K562 (cell line): Measurements from ENCODE around the gene SLC15A3. TPM values are rescaled to one million over a fixed set of nuclear protein-coding genes. Genes with fewer than 3 reads are reported as not detected.

ENCODE experiments used
- CEBPB ChIP-seq: fragments of 450-650 bp; IDR thresholded peaks from 2 replicates; pipeline ENCODE4 v1.6.1; 2016; ENCODE audit warnings: missing genetic modification characterization, missing compliant biosample characterization
- DPF2 ChIP-seq: fragments of 450-650 bp; IDR thresholded peaks from 2 replicates; pipeline ENCODE4 v1.6.1; 2016
- EWSR1 ChIP-seq: fragments of 450-650 bp; IDR thresholded peaks from 2 replicates; pipeline ENCODE4 v1.6.1; 2018; ENCODE audit warnings: borderline replicate concordance, mild to moderate bottlenecking, low read depth, moderate library complexity; ENCODE audit not compliant: partially characterized antibody
- HNRNPL ChIP-seq: fragments of 200-400 bp; formaldehyde crosslinking; IDR thresholded peaks from 2 replicates; pipeline ENCODE4 v1.6.1; 2017; ENCODE audit warnings: low read depth, mild to moderate bottlenecking, low read length
- HNRNPLL ChIP-seq: fragments of 200-400 bp; formaldehyde crosslinking; IDR thresholded peaks from 2 replicates; pipeline ENCODE4 v1.6.1; 2017; ENCODE audit warnings: low read length, low read depth, mild to moderate bottlenecking; ENCODE audit not compliant: poor library complexity, severe bottlenecking
- LARP7 ChIP-seq: fragments of 450-650 bp; IDR thresholded peaks from 2 replicates; pipeline ENCODE4 v1.6.1; 2016
- MAZ ChIP-seq, 2 experiments: fragments of 450-650 bp in 1 of 2; sonication (generic) in 1 of 2; formaldehyde crosslinking; IDR thresholded peaks in 1 of 2; conservative IDR thresholded peaks in 1 of 2; 2 replicates each; pipeline versions ENCODE4 v1.4.0 to v1.5.0; 2020; ENCODE audit warnings: mild to moderate bottlenecking in 1 of 2, missing genetic modification reagents in 1 of 2
- MCM3 ChIP-seq: fragments of 450-650 bp; IDR thresholded peaks from 2 replicates; pipeline ENCODE4 v1.6.1; 2016
- PYGO2 ChIP-seq: fragments of 450-650 bp; IDR thresholded peaks from 2 replicates; pipeline ENCODE4 v1.6.1; 2016; ENCODE audit warnings: mild to moderate bottlenecking, missing genetic modification characterization, moderate library complexity, missing compliant biosample characterization
- RCOR1 ChIP-seq, 2 experiments: IDR thresholded peaks; 2 replicates each; pipeline ENCODE4 v1.6.1; 2012; ENCODE audit warnings: low read depth in 2 of 2, low read length in 2 of 2, borderline replicate concordance in 1 of 2, improper control_type of control experiment in 1 of 2
- TCF7L2 ChIP-seq: fragments of 150-350 bp; IDR thresholded peaks from 2 replicates; pipeline ENCODE4 v1.6.1; 2016; ENCODE audit warnings: low read depth, mild to moderate bottlenecking, low read length, moderate library complexity
- ZBTB1 ChIP-seq: sonication (generic); formaldehyde crosslinking; IDR thresholded peaks from 2 replicates; pipeline ENCODE4 v1.8.1; 2023; ENCODE audit warnings: missing genetic modification reagents, low read depth, mild to moderate bottlenecking, borderline replicate concordance
- ZNF174 ChIP-seq: fragments of 250-450 bp; sonication (Bioruptor Pico); IDR thresholded peaks from 2 replicates; pipeline ENCODE4 v1.4.0; 2020; ENCODE audit warnings: mild to moderate bottlenecking
- polyA plus RNA-seq, 8 experiments: library from polyadenylated mRNA; depleted of rRNA in 4 of 8; stranded (reverse) in 5 of 8; unstranded in 3 of 8; fragments of >200 nt; fragmentation: Nextera tagmentation in 2 of 8; fragmentation: Illumina TruSeq in 1 of 8; extraction: Ambion mirVana in 2 of 8; extraction: Trizol in 1 of 8; gene quantifications; 2 replicates each; pipeline versions ENCODE4 v1.2.1 to v1.2.3, GENCODE V29; 2011 to 2014; ENCODE audit warnings: inconsistent platforms in 1 of 8, missing spikeins in 1 of 8
- total RNA-seq, 7 experiments: library from RNA; depleted of rRNA in 6 of 7; stranded (reverse); fragments of >200 nt in 6 of 7; fragmentation: Illumina TruSeq in 2 of 7; extraction: Trizol in 2 of 7; gene quantifications; 2 replicates each; pipeline versions ENCODE4 v1.2.1 to v1.2.3, GENCODE V29; 2011 to 2021; ENCODE audit warnings: low replicate concordance in 1 of 7
- TF ChIP-seq, protein P1 (sequence below): fragments of 200-400 bp; formaldehyde crosslinking; IDR thresholded peaks from 2 replicates; pipeline ENCODE4 v1.6.1; 2017; ENCODE audit warnings: mild to moderate bottlenecking, low read depth, low read length, moderate library complexity
- TF ChIP-seq, protein P2 (sequence below): fragments of 450-650 bp; formaldehyde crosslinking; IDR thresholded peaks from 2 replicates; pipeline ENCODE4 v1.4.0; 2020; ENCODE audit warnings: mild to moderate bottlenecking, moderate library complexity
- TF ChIP-seq, protein P3 (sequence below): sonication (generic); formaldehyde crosslinking; IDR thresholded peaks from 2 replicates; pipeline ENCODE4 v1.8.0; 2022; ENCODE audit warnings: missing genetic modification reagents, mild to moderate bottlenecking, moderate library complexity, borderline replicate concordance
- TF ChIP-seq, protein P4 (sequence below): fragments of 250-450 bp; sonication (Bioruptor Pico); IDR thresholded peaks from 2 replicates; pipeline ENCODE4 v1.8.0; 2022; ENCODE audit warnings: moderate library complexity, mild to moderate bottlenecking, inconsistent platforms
- TF ChIP-seq, protein P5 (sequence below): fragments of 450-650 bp; conservative IDR thresholded peaks from 2 replicates; pipeline ENCODE4 v1.6.1; 2016; ENCODE audit warnings: missing genetic modification characterization, low read depth, mild to moderate bottlenecking, control low read depth, missing compliant biosample characterization

The SLC15A3 gene
- total and polyA plus RNA-seq, 9 of the 15 experiments (the other 6 are each of a cell fraction or from before 2014, with no cell fraction given): 0.07 to 0.27 TPM; not detected in 7

DNA sequence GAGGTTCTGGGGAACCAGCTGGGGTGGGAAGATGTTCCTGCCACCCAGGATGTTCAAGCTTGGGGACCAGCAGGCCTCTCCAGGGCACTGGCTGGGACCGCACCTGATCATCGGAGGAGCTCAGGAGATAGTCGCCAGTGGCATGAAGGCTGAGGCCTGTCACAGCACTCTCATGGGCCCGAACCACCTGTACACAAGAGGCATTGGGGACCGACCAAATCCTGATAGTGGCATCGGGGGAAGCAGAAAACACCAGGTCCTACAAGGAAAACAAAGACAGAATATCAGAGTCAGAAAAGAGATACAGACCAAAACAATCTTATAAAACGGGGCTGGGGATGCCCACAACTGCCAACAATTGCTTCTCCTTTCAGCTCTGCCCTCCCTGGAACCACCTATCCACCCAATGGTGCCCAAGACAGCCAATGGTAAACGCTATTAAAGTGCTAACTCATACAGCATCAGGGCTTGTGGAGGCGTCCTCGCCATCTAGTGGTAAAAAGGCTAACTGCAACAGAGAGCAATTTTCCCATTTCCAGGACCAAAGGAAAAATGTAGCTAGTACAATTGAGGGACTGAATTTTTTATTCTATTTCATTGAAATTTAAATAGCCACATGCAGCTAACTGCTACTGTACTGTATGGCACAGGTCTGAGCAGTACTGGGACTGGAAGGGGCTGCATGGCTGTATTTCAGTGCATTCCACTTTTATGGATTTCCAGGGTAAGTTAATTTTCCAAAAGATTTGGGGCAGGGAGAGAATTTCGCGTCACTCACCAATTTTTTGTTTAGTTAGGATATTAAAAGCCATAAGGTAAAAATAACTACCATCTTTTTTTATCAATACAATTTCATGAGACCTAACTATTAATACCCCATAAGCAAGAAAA is 52.7 kb downstream of the SLC15A3 start (continued):
- TF ChIP-seq, protein P1, sequence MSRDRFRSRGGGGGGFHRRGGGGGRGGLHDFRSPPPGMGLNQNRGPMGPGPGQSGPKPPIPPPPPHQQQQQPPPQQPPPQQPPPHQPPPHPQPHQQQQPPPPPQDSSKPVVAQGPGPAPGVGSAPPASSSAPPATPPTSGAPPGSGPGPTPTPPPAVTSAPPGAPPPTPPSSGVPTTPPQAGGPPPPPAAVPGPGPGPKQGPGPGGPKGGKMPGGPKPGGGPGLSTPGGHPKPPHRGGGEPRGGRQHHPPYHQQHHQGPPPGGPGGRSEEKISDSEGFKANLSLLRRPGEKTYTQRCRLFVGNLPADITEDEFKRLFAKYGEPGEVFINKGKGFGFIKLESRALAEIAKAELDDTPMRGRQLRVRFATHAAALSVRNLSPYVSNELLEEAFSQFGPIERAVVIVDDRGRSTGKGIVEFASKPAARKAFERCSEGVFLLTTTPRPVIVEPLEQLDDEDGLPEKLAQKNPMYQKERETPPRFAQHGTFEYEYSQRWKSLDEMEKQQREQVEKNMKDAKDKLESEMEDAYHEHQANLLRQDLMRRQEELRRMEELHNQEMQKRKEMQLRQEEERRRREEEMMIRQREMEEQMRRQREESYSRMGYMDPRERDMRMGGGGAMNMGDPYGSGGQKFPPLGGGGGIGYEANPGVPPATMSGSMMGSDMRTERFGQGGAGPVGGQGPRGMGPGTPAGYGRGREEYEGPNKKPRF: no peak
- TF ChIP-seq ZBTB1 (CRISPR knock-in tag) (no peak), CEBPB (tag) (no peak), LARP7 (no peak), DPF2 (no peak), RCOR1 (IDR thresholded peaks at IDR 0.05; ENCODE audit: borderline replicate concordance in 1 of 2, low read depth in 2 of 2, low read length in 2 of 2) (0 out of 4 replicates have a peak, but pooled peaks of 1 of the 2 experiments have one; percentile 17), PYGO2 (tag) (no peak), MCM3 (no peak), HNRNPLL (no peak), HNRNPL (no peak), MAZ (CRISPR knock-in tag; conservative IDR thresholded peaks at IDR 0.05 in 1 of 2, IDR thresholded peaks at IDR 0.05 in 1 of 2) (no peak), ZNF174 (CRISPR knock-in tag) (no peak), EWSR1 (no peak), TCF7L2 (no peak)
- TF ChIP-seq, protein P2, sequence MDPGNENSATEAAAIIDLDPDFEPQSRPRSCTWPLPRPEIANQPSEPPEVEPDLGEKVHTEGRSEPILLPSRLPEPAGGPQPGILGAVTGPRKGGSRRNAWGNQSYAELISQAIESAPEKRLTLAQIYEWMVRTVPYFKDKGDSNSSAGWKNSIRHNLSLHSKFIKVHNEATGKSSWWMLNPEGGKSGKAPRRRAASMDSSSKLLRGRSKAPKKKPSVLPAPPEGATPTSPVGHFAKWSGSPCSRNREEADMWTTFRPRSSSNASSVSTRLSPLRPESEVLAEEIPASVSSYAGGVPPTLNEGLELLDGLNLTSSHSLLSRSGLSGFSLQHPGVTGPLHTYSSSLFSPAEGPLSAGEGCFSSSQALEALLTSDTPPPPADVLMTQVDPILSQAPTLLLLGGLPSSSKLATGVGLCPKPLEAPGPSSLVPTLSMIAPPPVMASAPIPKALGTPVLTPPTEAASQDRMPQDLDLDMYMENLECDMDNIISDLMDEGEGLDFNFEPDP: no peak
- TF ChIP-seq, protein P3, sequence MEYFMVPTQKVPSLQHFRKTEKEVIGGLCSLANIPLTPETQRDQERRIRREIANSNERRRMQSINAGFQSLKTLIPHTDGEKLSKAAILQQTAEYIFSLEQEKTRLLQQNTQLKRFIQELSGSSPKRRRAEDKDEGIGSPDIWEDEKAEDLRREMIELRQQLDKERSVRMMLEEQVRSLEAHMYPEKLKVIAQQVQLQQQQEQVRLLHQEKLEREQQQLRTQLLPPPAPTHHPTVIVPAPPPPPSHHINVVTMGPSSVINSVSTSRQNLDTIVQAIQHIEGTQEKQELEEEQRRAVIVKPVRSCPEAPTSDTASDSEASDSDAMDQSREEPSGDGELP: no peak
- TF ChIP-seq, protein P4, sequence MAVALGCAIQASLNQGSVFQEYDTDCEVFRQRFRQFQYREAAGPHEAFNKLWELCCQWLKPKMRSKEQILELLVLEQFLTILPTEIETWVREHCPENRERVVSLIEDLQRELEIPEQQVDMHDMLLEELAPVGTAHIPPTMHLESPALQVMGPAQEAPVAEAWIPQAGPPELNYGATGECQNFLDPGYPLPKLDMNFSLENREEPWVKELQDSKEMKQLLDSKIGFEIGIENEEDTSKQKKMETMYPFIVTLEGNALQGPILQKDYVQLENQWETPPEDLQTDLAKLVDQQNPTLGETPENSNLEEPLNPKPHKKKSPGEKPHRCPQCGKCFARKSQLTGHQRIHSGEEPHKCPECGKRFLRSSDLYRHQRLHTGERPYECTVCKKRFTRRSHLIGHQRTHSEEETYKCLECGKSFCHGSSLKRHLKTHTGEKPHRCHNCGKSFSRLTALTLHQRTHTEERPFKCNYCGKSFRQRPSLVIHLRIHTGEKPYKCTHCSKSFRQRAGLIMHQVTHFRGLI: no peak
- TF ChIP-seq, protein P5, sequence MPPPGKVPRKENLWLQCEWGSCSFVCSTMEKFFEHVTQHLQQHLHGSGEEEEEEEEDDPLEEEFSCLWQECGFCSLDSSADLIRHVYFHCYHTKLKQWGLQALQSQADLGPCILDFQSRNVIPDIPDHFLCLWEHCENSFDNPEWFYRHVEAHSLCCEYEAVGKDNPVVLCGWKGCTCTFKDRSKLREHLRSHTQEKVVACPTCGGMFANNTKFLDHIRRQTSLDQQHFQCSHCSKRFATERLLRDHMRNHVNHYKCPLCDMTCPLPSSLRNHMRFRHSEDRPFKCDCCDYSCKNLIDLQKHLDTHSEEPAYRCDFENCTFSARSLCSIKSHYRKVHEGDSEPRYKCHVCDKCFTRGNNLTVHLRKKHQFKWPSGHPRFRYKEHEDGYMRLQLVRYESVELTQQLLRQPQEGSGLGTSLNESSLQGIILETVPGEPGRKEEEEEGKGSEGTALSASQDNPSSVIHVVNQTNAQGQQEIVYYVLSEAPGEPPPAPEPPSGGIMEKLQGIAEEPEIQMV: no peak
